VCaP (cell line): Measurements from ENCODE around the gene ZFPL1.
A peak's percentile ranks its signal among the peaks of the same experiment; 100 is the strongest.

Experiments used
- H3K27ac ChIP-seq: fragments of 450-650 bp; 2 replicates; pipeline ENCODE4 v1.5.1; 2017
- TF ChIP-seq, protein P1 (sequence below): fragments of 450-650 bp; conservative IDR thresholded peaks from 2 replicates; pipeline ENCODE4 v1.5.1; 2017; ENCODE audit warnings: mild to moderate bottlenecking, moderate library complexity

The ZFPL1 gene

DNA sequence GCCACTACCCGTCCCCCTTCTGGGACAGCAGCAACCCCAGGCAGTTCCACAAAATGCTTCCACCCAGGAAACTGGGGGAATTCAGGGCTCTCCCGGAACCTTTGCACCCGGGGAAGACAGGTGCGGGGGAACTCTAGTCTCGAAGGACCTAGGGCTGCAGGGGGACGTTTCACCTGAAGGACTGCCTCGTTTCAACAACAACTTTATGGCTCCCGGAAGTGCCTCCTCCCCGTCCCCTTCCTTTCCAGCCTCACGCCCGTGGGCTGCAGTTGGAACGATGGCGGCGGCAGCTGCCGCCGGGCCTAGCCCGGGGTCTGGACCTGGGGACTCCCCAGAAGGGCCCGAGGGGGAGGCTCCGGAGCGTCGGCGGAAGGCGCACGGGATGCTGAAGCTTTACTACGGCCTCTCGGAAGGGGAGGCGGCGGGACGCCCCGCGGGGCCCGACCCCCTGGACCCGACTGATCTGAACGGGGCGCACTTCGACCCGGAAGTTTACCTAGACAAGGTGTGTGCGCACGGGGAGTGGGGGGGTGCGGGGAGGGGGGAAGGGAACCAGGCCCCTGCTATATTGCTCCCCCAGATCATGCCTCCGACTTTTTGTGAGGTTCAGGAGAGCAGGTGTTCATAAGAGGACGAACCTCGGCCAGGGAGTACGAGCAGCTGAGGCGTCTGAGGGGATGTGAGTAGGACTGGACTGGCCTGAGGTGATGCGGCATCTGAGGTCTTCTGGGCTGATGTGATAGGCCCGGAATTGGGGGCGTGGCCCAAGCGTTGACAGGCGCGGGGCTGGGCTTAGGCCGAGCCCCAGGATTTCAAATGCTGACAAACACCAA is 12.2 kb downstream of the ZFPL1 start, which contains the start of gene VPS51:
TSS of gene VPS51 (plus strand) at position 241 of the 833 bp plus-strand sequence. CDS start at position 278, 37 bp downstream.
- TF ChIP-seq, protein P1, sequence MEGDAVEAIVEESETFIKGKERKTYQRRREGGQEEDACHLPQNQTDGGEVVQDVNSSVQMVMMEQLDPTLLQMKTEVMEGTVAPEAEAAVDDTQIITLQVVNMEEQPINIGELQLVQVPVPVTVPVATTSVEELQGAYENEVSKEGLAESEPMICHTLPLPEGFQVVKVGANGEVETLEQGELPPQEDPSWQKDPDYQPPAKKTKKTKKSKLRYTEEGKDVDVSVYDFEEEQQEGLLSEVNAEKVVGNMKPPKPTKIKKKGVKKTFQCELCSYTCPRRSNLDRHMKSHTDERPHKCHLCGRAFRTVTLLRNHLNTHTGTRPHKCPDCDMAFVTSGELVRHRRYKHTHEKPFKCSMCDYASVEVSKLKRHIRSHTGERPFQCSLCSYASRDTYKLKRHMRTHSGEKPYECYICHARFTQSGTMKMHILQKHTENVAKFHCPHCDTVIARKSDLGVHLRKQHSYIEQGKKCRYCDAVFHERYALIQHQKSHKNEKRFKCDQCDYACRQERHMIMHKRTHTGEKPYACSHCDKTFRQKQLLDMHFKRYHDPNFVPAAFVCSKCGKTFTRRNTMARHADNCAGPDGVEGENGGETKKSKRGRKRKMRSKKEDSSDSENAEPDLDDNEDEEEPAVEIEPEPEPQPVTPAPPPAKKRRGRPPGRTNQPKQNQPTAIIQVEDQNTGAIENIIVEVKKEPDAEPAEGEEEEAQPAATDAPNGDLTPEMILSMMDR: no peak

GRCh38 chr11:65096926-65097325 is 12.9 kb downstream of the ZFPL1 start:
- H3K27ac ChIP-seq: peak overlapping the region; percentile 100
- TF ChIP-seq, protein P1: no peak

More for the DNA sequence above, 12.2 kb downstream of the ZFPL1 start, which contains the start of gene VPS51:
- H3K27ac ChIP-seq: peak within 1 kb of the TSS; percentile 100

- TF ChIP-seq, protein P1: peak; percentile 42
- H3K27ac ChIP-seq: peak overlapping the region; percentile 100
Measured at GRCh38 chr11:65100674-65101350, 16.8 kb downstream of the ZFPL1 start.

GRCh38 chr11:65102142-65103095 is 18.4 kb downstream of the ZFPL1 start:
- H3K27ac ChIP-seq: peak overlapping the region; percentile 100
- TF ChIP-seq, protein P1: no peak

GRCh38 chr11:65103476-65103875 is 19.5 kb downstream of the ZFPL1 start:
- TF ChIP-seq, protein P1: no peak
- peak overlapping the region; percentile 100 for H3K27ac ChIP-seq

DNA sequence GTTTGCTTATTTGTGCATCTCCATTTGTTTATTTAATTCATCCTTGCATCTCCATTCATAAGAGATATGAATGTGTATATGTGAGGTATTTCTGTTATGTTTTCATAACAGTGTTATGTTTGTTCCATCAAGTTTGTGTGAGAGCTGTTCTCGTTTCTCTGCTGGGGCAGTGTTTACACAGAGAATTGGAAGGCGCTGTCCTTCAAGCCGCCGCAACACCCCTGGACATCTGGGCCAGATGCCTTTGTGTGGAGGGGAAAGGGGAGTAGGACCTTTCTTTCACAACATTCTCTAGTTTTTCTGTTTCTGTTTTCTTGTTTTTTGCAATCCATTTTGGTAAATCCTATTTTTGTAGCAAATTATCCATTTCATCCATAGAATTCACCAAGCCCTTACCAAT is 20.6 kb downstream of the ZFPL1 start:
- peak overlapping the region; percentile 100 for H3K27ac ChIP-seq
- TF ChIP-seq, protein P1: no peak
